Caco-2 (cell line): ENCODE results near the gene EME1. TPM values are rescaled to one million over a fixed set of nuclear protein-coding genes. Genes with fewer than 3 reads are reported as not detected.

Experiments
- BruUV-seq: library from RNA; stranded (reverse); fragments of 400-500 nt; replicated peaks from 2 replicates; lab custom pipeline; 2021; lab: Mats Ljungman, UMichigan
- CTCF ChIA-PET: fragments of 300-600 bp; sonication (Branson Sonifier 250); formaldehyde crosslinking; loops from one replicate; lab custom pipeline; 2022; ENCODE audit warnings: antibody characterized with exemption; lab: Charles Lee
- POLR2A ChIA-PET: fragments of 300-600 bp; sonication (Branson Sonifier 250); formaldehyde crosslinking; loops from one replicate; lab custom pipeline; 2022; ENCODE audit warnings: antibody characterized with exemption; lab: Charles Lee
- DNase-seq, 2 experiments: peaks; one replicate each; pipeline versions ENCODE4 v3.0.0 to v3.0.0-alpha.2; 2020 to 2022
- H3K27me3 ChIP-seq: replicated peaks from 2 replicates; pipeline ENCODE4 v1.6.0; 2011; ENCODE audit warnings: low read length; ENCODE audit not compliant: control insufficient read depth, insufficient read depth
- H3K36me3 ChIP-seq: 2 replicates; pipeline ENCODE4 v1.5.1; 2011; ENCODE audit warnings: low read length; ENCODE audit not compliant: control insufficient read depth, insufficient read depth
- H3K4me1 ChIP-seq: fragments of 250-450 bp; sonication (Bioruptor Pico); 2 replicates; pipeline ENCODE4 v1.5.1; 2020; ENCODE audit warnings: mild to moderate bottlenecking
- H3K4me3 ChIP-seq: 2 replicates; pipeline ENCODE4 v1.5.1; 2011; ENCODE audit warnings: low read depth, mild to moderate bottlenecking, control low read depth, low read length
- H3K9me3 ChIP-seq: fragments of 250-450 bp; sonication (Bioruptor Pico); 2 replicates; pipeline ENCODE4 v1.5.1; 2020; ENCODE audit warnings: mild to moderate bottlenecking, moderate library complexity
- H3K27ac Mint-ChIP-seq: one replicate; pipeline ENCODE4 v1.8.0; 2022; ENCODE audit warnings: mixed read lengths; ENCODE audit not compliant: unreplicated experiment
- H3K27me3 Mint-ChIP-seq: one replicate; pipeline ENCODE4 v1.8.0; 2022; ENCODE audit warnings: mixed read lengths; ENCODE audit not compliant: insufficient read depth, unreplicated experiment
- H3K36me3 Mint-ChIP-seq: one replicate; pipeline ENCODE4 v1.8.0; 2022; ENCODE audit warnings: mild to moderate bottlenecking, mixed read lengths; ENCODE audit not compliant: insufficient read depth, unreplicated experiment
- H3K4me1 Mint-ChIP-seq: one replicate; pipeline ENCODE4 v1.8.0; 2022; ENCODE audit warnings: low read depth, mixed read lengths; ENCODE audit not compliant: unreplicated experiment
- H3K4me3 Mint-ChIP-seq: one replicate; pipeline ENCODE4 v1.8.0; 2022; ENCODE audit warnings: mild to moderate bottlenecking, moderate library complexity, mixed read lengths; ENCODE audit not compliant: unreplicated experiment
- H3K9me3 Mint-ChIP-seq: one replicate; pipeline ENCODE4 v1.8.0; 2022; ENCODE audit warnings: mixed read lengths; ENCODE audit not compliant: unreplicated experiment
- CTCF ChIP-seq, 2 experiments: fragments of 200-600 bp in 1 of 2; IDR thresholded peaks; 1 replicate in 1 of 2; 2 replicates in 1 of 2; pipeline versions ENCODE4 v1.5.1 to v1.8.0; 2011 to 2022; ENCODE audit warnings: antibody characterized with exemption in 1 of 2, control low read depth in 1 of 2, inconsistent platforms in 1 of 2, low read depth in 1 of 2, low read length in 1 of 2, mild to moderate bottlenecking in 1 of 2, moderate library complexity in 1 of 2; ENCODE audit not compliant: insufficient read depth in 1 of 2, severe bottlenecking in 1 of 2, unreplicated experiment in 1 of 2
- intact Hi-C: fragments of 100-400 bp; cut with micrococcal nuclease; formaldehyde crosslinking; loops from one replicate; pipeline ENCODE4 v1.10.0; 2022; ENCODE audit not compliant: unreplicated experiment
- total RNA-seq: library from RNA; stranded (reverse); gene quantifications from 2 replicates; pipeline ENCODE4 v1.2.3, GENCODE V29; 2022

EME1 gene
- total RNA-seq, 1 experiment from 2014 or later: 48.5 TPM

GRCh38 chr17:50363217-50364060, 9.6 kb upstream of the EME1 start:
- intact Hi-C loops: loop anchor here (10.0 kb wide), 1 partner anchor 331 kb away; no protein-coding TSS in a partner anchor
- Mint-ChIP-seq H3K36me3 (peaks cover 70% of the 10 kb centered on the region), H3K9me3 (no peaks in the 10 kb centered on the region), H3K27ac (peak overlapping the region; percentile 46), H3K4me3 (no peak overlapping the region), H3K4me1 (peaks cover 10% of the 10 kb centered on the region), H3K27me3 (no peaks in the 10 kb centered on the region)
- Histone ChIP-seq H3K4me3 (no peak overlapping the region), H3K27me3 (no peaks in the 10 kb centered on the region), H3K4me1 (no peaks in the 10 kb centered on the region; the same call in 1 of the 2 replicates), H3K9me3 (no peaks in the 10 kb centered on the region), H3K36me3 (peaks cover 16% of the 10 kb centered on the region)
- CTCF ChIA-PET: interaction anchor here (0.6 to 4.8 kb wide), 12 partner anchors 10 to 163 kb away, joined by 3 to 65 read pairs (median 8); partner anchors contain the start of genes EME1, LRRC59, MRPL27 and RSAD1
- TF ChIP-seq CTCF (IDR thresholded peaks at IDR 0.05; ENCODE audit: insufficient read depth in 1 of 2, low read depth in 1 of 2, low read length in 1 of 2, severe bottlenecking in 1 of 2, unreplicated experiment in 1 of 2): no peak
- DNase-seq: peak in 1 of 2 experiments; percentile 54
- no TSS peak for BruUV-seq
- POLR2A ChIA-PET: interaction anchor here (0.6 to 3.5 kb wide), 4 partner anchors 17 to 163 kb away, joined by 3 to 14 read pairs (median 11); partner anchors contain the start of genes LRRC59 and XYLT2

GRCh38 chr17:50364061-50364458, 9.0 kb upstream of the EME1 start:
- Histone ChIP-seq H3K4me1 (no peaks in the 10 kb centered on the region; the same call in 1 of the 2 replicates), H3K9me3 (no peaks in the 10 kb centered on the region), H3K36me3 (peaks cover 15% of the 10 kb centered on the region), H3K27me3 (no peaks in the 10 kb centered on the region), H3K4me3 (no peak overlapping the region)
- ChIA-PET POLR2A (interaction anchor here (0.8 to 3.5 kb wide), 2 partner anchors 18 to 33 kb away, joined by 3 to 14 read pairs; partner anchors contain the start of genes LRRC59 and XYLT2), CTCF (interaction anchor here (0.6 to 4.8 kb wide), 7 partner anchors 14 to 164 kb away, joined by 3 to 65 read pairs (median 8); partner anchors contain the start of genes LRRC59 and RSAD1)
- Mint-ChIP-seq H3K9me3 (no peaks in the 10 kb centered on the region), H3K4me3 (no peak overlapping the region), H3K27ac (peak overlapping the region; percentile 46), H3K27me3 (no peaks in the 10 kb centered on the region), H3K36me3 (peaks cover 75% of the 10 kb centered on the region), H3K4me1 (peaks cover 10% of the 10 kb centered on the region)
- DNase-seq: no peak
- intact Hi-C loops: loop anchor here (10.0 kb wide), 1 partner anchor 331 kb away; no protein-coding TSS in a partner anchor
- no TSS peak for BruUV-seq
- no peak for TF ChIP-seq CTCF (IDR thresholded peaks at IDR 0.05; ENCODE audit: insufficient read depth in 1 of 2, low read depth in 1 of 2, low read length in 1 of 2, severe bottlenecking in 1 of 2, unreplicated experiment in 1 of 2)

- ChIA-PET POLR2A (interaction anchor here (0.6 to 0.8 kb wide), 2 partner anchors 12 to 32 kb away, joined by 3 read pairs; partner anchors contain the start of gene LRRC59), CTCF (interaction anchor here (0.9 to 4.8 kb wide), 5 partner anchors 9 to 114 kb away, joined by 3 to 65 read pairs (median 4); partner anchors contain the start of genes LRRC59 and RSAD1)
- Mint-ChIP-seq H3K27ac (no peak overlapping the region), H3K4me3 (no peak overlapping the region), H3K4me1 (peaks cover 10% of the 10 kb centered on the region), H3K27me3 (no peaks in the 10 kb centered on the region), H3K9me3 (no peaks in the 10 kb centered on the region), H3K36me3 (peaks cover 75% of the 10 kb centered on the region)
- BruUV-seq: no TSS peak
- Histone ChIP-seq H3K4me1 (no peaks in the 10 kb centered on the region; the same call in 1 of the 2 replicates), H3K9me3 (no peaks in the 10 kb centered on the region), H3K4me3 (no peak overlapping the region), H3K36me3 (peaks cover 14% of the 10 kb centered on the region), H3K27me3 (no peaks in the 10 kb centered on the region)
- no peak for DNase-seq
- TF ChIP-seq CTCF (IDR thresholded peaks at IDR 0.05; ENCODE audit: insufficient read depth in 1 of 2, low read depth in 1 of 2, low read length in 1 of 2, severe bottlenecking in 1 of 2, unreplicated experiment in 1 of 2): no peak
- intact Hi-C loops: loop anchor here (10.0 kb wide), 1 partner anchor 330 kb away; no protein-coding TSS in a partner anchor
Observed at GRCh38 chr17:50364715-50365114, 8.3 kb upstream of the EME1 start.
